ENCODE measurements around the gene MYO9A. TPM values are rescaled to one million over a fixed set of nuclear protein-coding genes. Genes with fewer than 3 reads are reported as not detected.

The MYO9A gene
- 20.7 and 21.4 TPM in 2 replicates for total RNA-seq (2021)
- long read RNA-seq, full-length matches to known transcripts, result 1 of 16 reads
- long read RNA-seq, partial matches to known transcripts, result 6 of 16 reads
- long read RNA-seq, other reads (novel, unspliced or antisense), result 9 of 16 reads

GRCh38 chr15:72118017-72118978 is at the start of gene MYO9A, which contains the start of gene SENP8:
TSS of gene MYO9A (minus strand) at chr15:72118150. CDS start at chr15:72046563, 71,587 bp downstream.
TSS of gene SENP8 (plus strand) at chr15:72118403. CDS start at chr15:72139624, 21,221 bp downstream.
- H2BK20ac ChIP-seq (ENCODE audit: low read depth, low read length, poor library complexity, severe bottlenecking), result no peak within 1 kb of the TSS
- H3K27me3 ChIP-seq (ENCODE audit: insufficient read depth, low read length), result no peaks in the 10 kb centered on the region
- peak within 1 kb of the TSS; percentile 99 for H3K27ac Mint-ChIP-seq
- H3K14ac ChIP-seq (ENCODE audit: insufficient read depth, low read length), result peak within 1 kb of the TSS; percentile 99
- H3K9me3 ChIP-seq (ENCODE audit: control insufficient read depth, low read depth, low read length), result no peaks in the 10 kb centered on the region
- TF ChIP-seq CTCF (conservative IDR thresholded peaks at IDR 0.05), result no peak
- no peak within 1 kb of the TSS; the same call in 1 of the 2 replicates for H2BK15ac ChIP-seq (ENCODE audit: low read depth, low read length)
- peak within 1 kb of the TSS; percentile 67 for H3K27ac ChIP-seq (ENCODE audit: insufficient read length, low read depth, low read length)
- DNase-seq, result peak; percentile 98
- peak within 1 kb of the TSS; percentile 54 for H4K5ac ChIP-seq (ENCODE audit: insufficient read length, low read depth, low read length)
- peak within 1 kb of the TSS; percentile 95 for H3K9ac ChIP-seq (ENCODE audit: extremely low read depth, insufficient read length, low read length)
- H2BK5ac ChIP-seq (ENCODE audit: insufficient read length, low read length), result no peak within 1 kb of the TSS
- H3K23me2 ChIP-seq (ENCODE audit: insufficient read length, low read depth, low read length, poor library complexity, severe bottlenecking), result peaks cover 13% of the 10 kb centered on the region
- no peak within 1 kb of the TSS for H4K91ac ChIP-seq (ENCODE audit: insufficient read length, low read depth, low read length)
- H2AK5ac ChIP-seq (ENCODE audit: insufficient read length, low read length), result no peak within 1 kb of the TSS
- H3T11ph ChIP-seq (ENCODE audit: low read length), result no peak within 1 kb of the TSS
- no peaks in the 10 kb centered on the region for H3K79me1 ChIP-seq (ENCODE audit: insufficient read depth, low read depth, low read length, poor library complexity, severe bottlenecking)
- peak within 1 kb of the TSS; percentile 98 for H3K4me3 Mint-ChIP-seq
- no peak within 1 kb of the TSS for H3K56ac ChIP-seq (ENCODE audit: insufficient read length, low read depth, low read length)
- no peaks in the 10 kb centered on the region for H3K27me3 Mint-ChIP-seq (ENCODE audit: low read depth)
- no peak within 1 kb of the TSS for H4K8ac ChIP-seq (replicated peaks; ENCODE audit: insufficient read length, low read depth, low read length)
- H3K9me3 Mint-ChIP-seq, result no peaks in the 10 kb centered on the region
- no peak within 1 kb of the TSS for H2BK120ac ChIP-seq (ENCODE audit: low read depth, low read length, poor library complexity, severe bottlenecking)
- H3K18ac ChIP-seq (ENCODE audit: insufficient read length, low read depth, low read length), result peak within 1 kb of the TSS; percentile 98
- H3K79me2 ChIP-seq (ENCODE audit: insufficient read depth, low read length), result 0 out of 2 replicates have a peak, but pooled peaks cover 2% of the 10 kb centered on the region
- H3K23ac ChIP-seq (ENCODE audit: insufficient read length, low read depth, low read length), result no peak within 1 kb of the TSS
- peaks cover 2% of the 10 kb centered on the region; the same call in 1 of the 2 replicates for H3K4me1 ChIP-seq (ENCODE audit: insufficient read depth, low read length)
- H3K4me2 ChIP-seq (ENCODE audit: insufficient read depth, insufficient read length, low read length), result peak within 1 kb of the TSS; percentile 97
- H2AFZ ChIP-seq (ENCODE audit: low read length), result peak within 1 kb of the TSS; percentile 69
- H3K4ac ChIP-seq (ENCODE audit: low read depth, low read length), result no peak within 1 kb of the TSS
- H2BK12ac ChIP-seq (ENCODE audit: insufficient read length, low read depth, low read length), result no peak within 1 kb of the TSS
- H3K36me3 Mint-ChIP-seq (ENCODE audit: insufficient read depth in 1 of 3, low read depth in 3 of 3), result no peaks in the 10 kb centered on the region
- WGBS (ENCODE audit: extremely low coverage, insufficient read length, low lambda C conversion rate), result no CpG with 5 or more reads among the region's 69 CpGs
- H3K4me1 Mint-ChIP-seq, result peaks cover 28 to 30% of the 10 kb centered on the region in 2 experiments
- peaks cover 3% of the 10 kb centered on the region for H4K20me1 ChIP-seq (ENCODE audit: control insufficient read depth, insufficient read depth, insufficient read length)
